ENCODE results near the gene PRPF6.
A peak's percentile ranks its signal among the peaks of the same experiment; 100 is the strongest.
"Not testable (repeated sequence)": the region's sequence is repeated elsewhere in the genome, so short reads cannot be mapped to it uniquely, and the experiment has no call there.

PRPF6 gene

DNA sequence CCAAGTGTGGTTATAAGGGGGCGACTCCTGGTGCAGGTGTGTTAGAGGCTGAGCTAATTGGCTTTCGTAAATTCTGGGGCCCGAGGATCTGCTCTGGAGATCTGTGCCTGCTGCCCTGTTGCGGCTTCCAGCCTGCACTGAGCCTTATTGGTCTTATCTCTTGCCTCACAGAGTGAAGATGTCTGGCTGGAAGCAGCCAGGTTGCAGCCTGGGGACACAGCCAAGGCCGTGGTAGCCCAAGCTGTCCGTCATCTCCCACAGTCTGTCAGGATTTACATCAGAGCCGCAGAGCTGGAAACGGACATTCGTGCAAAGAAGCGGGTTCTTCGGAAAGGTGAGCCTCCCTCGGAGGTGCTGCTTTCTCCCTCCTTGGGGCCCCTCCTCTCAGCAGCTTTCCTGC lies 20.0 kb downstream of the PRPF6 start:
- H3K27ac ChIP-seq (ENCODE audit: insufficient read depth, low read length, poor library complexity, severe bottlenecking) = no peak overlapping the region
- DNase-seq = no peak
- H3K27me3 ChIP-seq (replicated peaks; ENCODE audit: control insufficient read depth, insufficient read depth, low read length, poor library complexity, severe bottlenecking) = no peaks in the 10 kb centered on the region
- no peaks in the 10 kb centered on the region for H3K4me1 ChIP-seq (ENCODE audit: control insufficient read depth, insufficient read depth, low read length, poor library complexity, severe bottlenecking)
- no peaks in the 10 kb centered on the region for H3K9me3 ChIP-seq (ENCODE audit: control insufficient read depth, low read length)
- H3K4me3 ChIP-seq (ENCODE audit: insufficient read depth, low read depth, low read length, poor library complexity, severe bottlenecking) = no peak overlapping the region
- peaks cover 72% of the 10 kb centered on the region for H3K36me3 ChIP-seq (ENCODE audit: control insufficient read depth, insufficient read depth, low read length)

DNA sequence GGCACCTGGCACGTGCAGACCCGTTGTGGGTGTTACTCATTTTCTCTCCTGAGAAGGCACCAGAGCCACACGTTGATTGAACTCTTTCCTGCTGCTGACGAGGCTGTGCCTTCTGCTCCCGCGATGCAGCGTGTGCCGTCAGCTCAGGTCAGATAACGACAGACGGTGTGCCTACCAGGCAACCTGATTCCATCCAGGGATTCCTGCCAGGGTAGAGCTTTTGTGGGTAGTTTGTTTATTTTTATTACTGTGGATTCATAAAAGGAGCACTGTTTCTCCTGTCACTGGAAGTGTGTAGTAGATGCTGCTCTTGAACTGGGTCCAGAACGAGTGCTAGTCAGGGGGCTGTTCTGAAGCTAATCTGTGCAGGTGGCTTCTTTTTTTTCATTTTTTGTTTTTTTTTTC lies 20.7 kb downstream of the PRPF6 start:
- Histone ChIP-seq H3K27ac (ENCODE audit: insufficient read depth, low read length, poor library complexity, severe bottlenecking) (no peak overlapping the region), H3K4me1 (ENCODE audit: control insufficient read depth, insufficient read depth, low read length, poor library complexity, severe bottlenecking) (no peaks in the 10 kb centered on the region), H3K4me3 (ENCODE audit: insufficient read depth, low read depth, low read length, poor library complexity, severe bottlenecking) (no peak overlapping the region), H3K27me3 (replicated peaks; ENCODE audit: control insufficient read depth, insufficient read depth, low read length, poor library complexity, severe bottlenecking) (no peaks in the 10 kb centered on the region), H3K36me3 (ENCODE audit: control insufficient read depth, insufficient read depth, low read length) (peaks cover 70% of the 10 kb centered on the region), H3K9me3 (ENCODE audit: control insufficient read depth, low read length) (no peaks in the 10 kb centered on the region)
- DNase-seq = no peak

DNA sequence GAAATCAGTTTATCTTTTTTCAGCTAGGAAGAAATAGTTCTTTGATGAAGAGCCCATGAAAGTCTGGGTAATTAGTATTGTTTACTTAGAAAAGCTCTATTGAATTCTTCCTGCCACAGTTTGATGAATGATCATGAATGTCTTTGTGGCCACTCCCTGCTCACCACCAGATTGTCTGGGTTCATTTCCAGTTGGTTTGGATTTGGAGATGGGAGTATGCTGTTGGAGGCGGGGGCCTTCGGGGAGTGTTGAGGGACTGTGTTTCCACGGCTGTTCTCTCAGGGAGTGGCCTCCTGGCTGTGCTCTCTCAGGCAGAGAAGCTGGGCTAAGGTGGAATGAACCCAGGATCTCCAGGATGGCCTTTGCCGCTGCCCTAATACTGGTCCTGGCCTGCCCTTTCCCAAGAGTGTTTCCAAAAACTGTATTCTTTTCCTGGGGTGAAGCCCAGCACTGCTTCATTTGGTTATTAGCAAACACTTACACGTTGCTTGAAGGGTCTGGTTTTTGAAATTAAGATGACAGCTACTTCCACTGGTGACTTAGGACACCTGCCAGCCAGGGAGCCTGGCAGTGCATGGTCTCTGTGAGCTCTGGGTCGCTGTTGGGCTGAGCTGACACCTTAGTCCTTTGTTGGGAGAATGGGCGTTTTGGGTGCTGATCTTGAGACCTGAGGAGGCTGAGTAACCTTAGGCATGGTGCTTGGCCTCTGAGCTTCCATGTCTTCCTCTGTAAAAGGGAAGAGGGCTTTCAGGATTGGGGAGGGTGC lies 23.2 kb downstream of the PRPF6 start:
- Histone ChIP-seq H3K4me3 (ENCODE audit: insufficient read depth, low read depth, low read length, poor library complexity, severe bottlenecking) (no peak overlapping the region), H3K27me3 (replicated peaks; ENCODE audit: control insufficient read depth, insufficient read depth, low read length, poor library complexity, severe bottlenecking) (no peaks in the 10 kb centered on the region), H3K27ac (ENCODE audit: insufficient read depth, low read length, poor library complexity, severe bottlenecking) (no peak overlapping the region), H3K9me3 (ENCODE audit: control insufficient read depth, low read length) (peaks cover 3% of the 10 kb centered on the region), H3K36me3 (ENCODE audit: control insufficient read depth, insufficient read depth, low read length) (peaks cover 85% of the 10 kb centered on the region), H3K4me1 (ENCODE audit: control insufficient read depth, insufficient read depth, low read length, poor library complexity, severe bottlenecking) (no peaks in the 10 kb centered on the region)
- DNase-seq = no peak

DNA sequence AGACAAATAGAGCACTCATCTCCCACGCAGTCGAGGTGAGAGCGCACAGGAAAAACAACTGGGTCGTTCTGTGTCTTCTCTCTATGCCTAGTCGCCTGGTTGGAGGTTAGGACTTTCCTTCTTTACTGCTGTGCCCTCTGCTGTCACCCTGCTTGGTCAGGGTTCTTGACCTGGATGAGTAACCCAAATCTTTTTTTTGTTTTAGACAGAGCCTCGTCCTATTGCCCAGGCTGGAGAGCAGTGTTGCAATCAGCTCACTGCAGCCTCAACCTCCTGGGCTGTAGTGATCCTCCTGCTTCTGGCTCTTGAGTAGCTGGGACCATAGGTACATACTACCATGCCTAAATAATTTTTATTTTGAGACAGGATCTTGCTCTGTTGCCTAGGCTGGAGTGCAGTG lies 24.5 kb downstream of the PRPF6 start:
- no peak overlapping the region for H3K27ac ChIP-seq (ENCODE audit: insufficient read depth, low read length, poor library complexity, severe bottlenecking)
- H3K27me3 ChIP-seq (replicated peaks; ENCODE audit: control insufficient read depth, insufficient read depth, low read length, poor library complexity, severe bottlenecking) = no peaks in the 10 kb centered on the region
- peaks cover 86% of the 10 kb centered on the region for H3K36me3 ChIP-seq (ENCODE audit: control insufficient read depth, insufficient read depth, low read length)
- H3K9me3 ChIP-seq (ENCODE audit: control insufficient read depth, low read length) = peaks cover 12% of the 10 kb centered on the region
- no peak overlapping the region for H3K4me3 ChIP-seq (ENCODE audit: insufficient read depth, low read depth, low read length, poor library complexity, severe bottlenecking)
- DNase-seq = no peak
- H3K4me1 ChIP-seq (ENCODE audit: control insufficient read depth, insufficient read depth, low read length, poor library complexity, severe bottlenecking) = peaks cover 8% of the 10 kb centered on the region

DNA sequence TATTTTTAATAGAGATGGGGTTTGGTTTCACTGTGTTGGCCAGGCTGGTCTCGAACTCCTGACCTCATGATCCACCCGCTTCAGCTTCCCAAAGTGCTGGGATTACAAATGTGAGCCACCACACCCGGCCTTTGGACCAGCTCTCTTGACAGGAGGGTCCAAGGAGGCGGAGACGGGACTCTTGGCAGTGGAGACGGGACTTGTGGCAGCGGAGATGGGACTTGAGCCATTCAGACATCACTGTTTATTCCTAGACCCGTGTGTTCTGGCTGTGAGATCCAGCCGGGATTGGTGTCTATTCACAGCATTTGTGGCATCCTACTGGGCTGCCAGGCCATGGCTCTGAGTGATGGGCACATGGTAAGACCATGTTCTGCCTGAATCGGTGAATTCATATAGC lies 25.6 kb downstream of the PRPF6 start:
- Histone ChIP-seq H3K9me3 (ENCODE audit: control insufficient read depth, low read length) (peaks cover 20% of the 10 kb centered on the region), H3K36me3 (ENCODE audit: control insufficient read depth, insufficient read depth, low read length) (peaks cover 87% of the 10 kb centered on the region), H3K27me3 (replicated peaks; ENCODE audit: control insufficient read depth, insufficient read depth, low read length, poor library complexity, severe bottlenecking) (no peaks in the 10 kb centered on the region), H3K4me3 (ENCODE audit: insufficient read depth, low read depth, low read length, poor library complexity, severe bottlenecking) (no peak overlapping the region), H3K27ac (ENCODE audit: insufficient read depth, low read length, poor library complexity, severe bottlenecking) (no peak overlapping the region), H3K4me1 (ENCODE audit: control insufficient read depth, insufficient read depth, low read length, poor library complexity, severe bottlenecking) (peaks cover 18% of the 10 kb centered on the region)
- no peak for DNase-seq

DNA sequence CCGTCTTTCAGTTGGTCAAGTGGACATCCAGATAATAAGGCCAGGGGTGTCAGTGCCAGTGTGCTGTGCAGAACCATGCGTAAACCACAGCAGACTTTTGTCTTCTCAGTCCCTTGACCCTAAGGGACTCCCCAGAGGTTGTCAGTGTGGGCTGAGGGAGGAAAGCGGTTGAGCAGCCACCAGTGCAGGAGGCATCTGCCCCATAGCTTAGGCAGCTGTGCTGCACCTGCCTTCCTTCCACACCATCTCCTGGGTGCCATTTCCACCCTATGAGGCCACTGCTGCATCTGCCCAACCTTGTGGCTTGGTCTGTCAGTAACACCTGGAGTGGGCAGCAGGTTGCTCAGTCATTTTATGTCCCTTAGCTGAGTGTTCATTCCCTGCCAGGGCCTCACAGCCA lies 26.0 kb downstream of the PRPF6 start:
- Histone ChIP-seq H3K27ac (ENCODE audit: insufficient read depth, low read length, poor library complexity, severe bottlenecking) (no peak overlapping the region), H3K9me3 (ENCODE audit: control insufficient read depth, low read length) (peaks cover 20% of the 10 kb centered on the region), H3K4me1 (ENCODE audit: control insufficient read depth, insufficient read depth, low read length, poor library complexity, severe bottlenecking) (peaks cover 19% of the 10 kb centered on the region), H3K36me3 (ENCODE audit: control insufficient read depth, insufficient read depth, low read length) (peaks cover 83% of the 10 kb centered on the region), H3K4me3 (ENCODE audit: insufficient read depth, low read depth, low read length, poor library complexity, severe bottlenecking) (no peak overlapping the region), H3K27me3 (replicated peaks; ENCODE audit: control insufficient read depth, insufficient read depth, low read length, poor library complexity, severe bottlenecking) (no peaks in the 10 kb centered on the region)
- no peak for DNase-seq

DNA sequence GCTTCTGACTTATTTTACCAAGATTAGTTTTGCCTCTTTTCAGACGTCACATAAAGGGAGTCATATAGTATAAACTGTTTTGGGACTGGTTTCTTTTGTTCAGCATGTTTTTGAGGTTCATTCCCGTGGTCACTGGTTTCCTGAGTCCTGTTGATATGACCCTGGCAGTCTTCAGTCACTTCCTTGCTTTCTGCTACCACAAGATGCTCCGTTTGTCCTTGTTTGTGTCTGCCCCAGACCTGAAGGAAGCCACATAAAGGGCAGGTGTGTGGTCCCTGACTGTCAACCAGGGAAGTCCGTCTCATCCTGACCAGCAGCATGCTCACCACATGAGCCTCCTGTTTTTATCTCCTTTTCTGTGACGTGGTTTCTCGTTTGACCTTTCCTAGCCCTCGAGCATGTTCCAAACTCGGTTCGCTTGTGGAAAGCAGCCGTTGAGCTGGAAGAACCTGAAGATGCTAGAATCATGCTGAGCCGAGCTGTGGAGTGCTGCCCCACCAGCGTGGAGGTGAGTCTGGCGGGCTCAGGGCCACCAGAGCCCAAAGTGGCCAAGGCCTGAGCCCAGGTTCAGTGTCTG lies 29.0 kb downstream of the PRPF6 start:
- no peaks in the 10 kb centered on the region for H3K27me3 ChIP-seq (replicated peaks; ENCODE audit: control insufficient read depth, insufficient read depth, low read length, poor library complexity, severe bottlenecking)
- peak overlapping the region; percentile 12 for H3K27ac ChIP-seq (ENCODE audit: insufficient read depth, low read length, poor library complexity, severe bottlenecking)
- H3K36me3 ChIP-seq (ENCODE audit: control insufficient read depth, insufficient read depth, low read length) = peaks cover 73% of the 10 kb centered on the region
- no peak overlapping the region for H3K4me3 ChIP-seq (ENCODE audit: insufficient read depth, low read depth, low read length, poor library complexity, severe bottlenecking)
- peaks cover 27% of the 10 kb centered on the region for H3K4me1 ChIP-seq (ENCODE audit: control insufficient read depth, insufficient read depth, low read length, poor library complexity, severe bottlenecking)
- no peak for DNase-seq
- H3K9me3 ChIP-seq (ENCODE audit: control insufficient read depth, low read length) = peaks cover 20% of the 10 kb centered on the region

DNA sequence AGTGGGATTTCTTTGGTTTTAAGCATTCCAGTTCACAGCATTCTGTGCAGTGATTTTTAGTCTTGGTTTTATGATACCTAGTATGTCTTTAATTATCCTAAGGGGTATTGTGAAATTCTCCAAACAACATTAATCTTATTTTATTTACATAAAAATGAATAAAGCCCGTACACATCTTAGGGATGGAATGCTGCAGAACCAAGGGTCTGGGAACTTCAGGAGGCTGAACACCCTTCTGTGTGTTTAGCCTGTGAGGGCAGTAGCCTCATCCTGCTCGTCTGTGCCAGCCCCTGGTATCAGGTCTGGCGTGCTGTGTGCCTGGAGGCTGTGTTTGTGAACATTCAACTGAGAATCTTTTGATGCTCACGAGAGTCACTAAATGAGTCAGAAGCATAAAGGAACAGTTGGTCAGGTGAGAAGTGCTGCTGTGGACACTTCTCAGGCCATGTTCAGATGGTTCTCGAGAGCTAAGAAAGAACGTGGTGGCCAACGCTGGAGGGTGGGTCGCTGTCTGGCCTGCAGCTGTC lies 29.8 kb downstream of the PRPF6 start:
- Histone ChIP-seq H3K4me1 (ENCODE audit: control insufficient read depth, insufficient read depth, low read length, poor library complexity, severe bottlenecking) (peaks cover 27% of the 10 kb centered on the region), H3K27me3 (replicated peaks; ENCODE audit: control insufficient read depth, insufficient read depth, low read length, poor library complexity, severe bottlenecking) (no peaks in the 10 kb centered on the region), H3K36me3 (ENCODE audit: control insufficient read depth, insufficient read depth, low read length) (peaks cover 73% of the 10 kb centered on the region), H3K27ac (ENCODE audit: insufficient read depth, low read length, poor library complexity, severe bottlenecking) (no peak overlapping the region), H3K9me3 (ENCODE audit: control insufficient read depth, low read length) (peaks cover 20% of the 10 kb centered on the region), H3K4me3 (ENCODE audit: insufficient read depth, low read depth, low read length, poor library complexity, severe bottlenecking) (peak overlapping the region; percentile 25)
- no peak for DNase-seq

DNA sequence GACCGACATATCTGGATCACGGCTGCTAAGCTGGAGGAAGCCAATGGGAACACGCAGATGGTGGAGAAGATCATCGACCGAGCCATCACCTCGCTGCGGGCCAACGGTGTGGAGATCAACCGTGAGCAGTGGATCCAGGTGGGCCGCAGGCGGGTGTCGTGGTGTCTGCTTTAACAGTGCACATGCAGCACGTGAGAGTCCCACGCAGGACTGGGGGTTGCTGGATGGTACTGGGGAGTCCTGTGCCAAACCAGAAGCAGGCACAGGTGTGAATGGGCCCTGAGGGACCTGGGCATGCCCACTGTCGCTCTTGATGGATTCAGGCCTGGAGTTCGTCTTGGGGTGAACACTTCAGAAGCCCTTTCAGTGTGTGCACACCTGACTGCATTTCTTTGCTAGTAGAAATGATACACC lies 30.4 kb downstream of the PRPF6 start:
- H3K27me3 ChIP-seq (replicated peaks; ENCODE audit: control insufficient read depth, insufficient read depth, low read length, poor library complexity, severe bottlenecking) = no peaks in the 10 kb centered on the region
- H3K4me1 ChIP-seq (ENCODE audit: control insufficient read depth, insufficient read depth, low read length, poor library complexity, severe bottlenecking) = peaks cover 27% of the 10 kb centered on the region
- peaks cover 20% of the 10 kb centered on the region for H3K9me3 ChIP-seq (ENCODE audit: control insufficient read depth, low read length)
- peak overlapping the region; percentile 25 for H3K27ac ChIP-seq (ENCODE audit: insufficient read depth, low read length, poor library complexity, severe bottlenecking)
- peaks cover 71% of the 10 kb centered on the region for H3K36me3 ChIP-seq (ENCODE audit: control insufficient read depth, insufficient read depth, low read length)
- peak overlapping the region; percentile 25 for H3K4me3 ChIP-seq (ENCODE audit: insufficient read depth, low read depth, low read length, poor library complexity, severe bottlenecking)
- DNase-seq = no peak

DNA sequence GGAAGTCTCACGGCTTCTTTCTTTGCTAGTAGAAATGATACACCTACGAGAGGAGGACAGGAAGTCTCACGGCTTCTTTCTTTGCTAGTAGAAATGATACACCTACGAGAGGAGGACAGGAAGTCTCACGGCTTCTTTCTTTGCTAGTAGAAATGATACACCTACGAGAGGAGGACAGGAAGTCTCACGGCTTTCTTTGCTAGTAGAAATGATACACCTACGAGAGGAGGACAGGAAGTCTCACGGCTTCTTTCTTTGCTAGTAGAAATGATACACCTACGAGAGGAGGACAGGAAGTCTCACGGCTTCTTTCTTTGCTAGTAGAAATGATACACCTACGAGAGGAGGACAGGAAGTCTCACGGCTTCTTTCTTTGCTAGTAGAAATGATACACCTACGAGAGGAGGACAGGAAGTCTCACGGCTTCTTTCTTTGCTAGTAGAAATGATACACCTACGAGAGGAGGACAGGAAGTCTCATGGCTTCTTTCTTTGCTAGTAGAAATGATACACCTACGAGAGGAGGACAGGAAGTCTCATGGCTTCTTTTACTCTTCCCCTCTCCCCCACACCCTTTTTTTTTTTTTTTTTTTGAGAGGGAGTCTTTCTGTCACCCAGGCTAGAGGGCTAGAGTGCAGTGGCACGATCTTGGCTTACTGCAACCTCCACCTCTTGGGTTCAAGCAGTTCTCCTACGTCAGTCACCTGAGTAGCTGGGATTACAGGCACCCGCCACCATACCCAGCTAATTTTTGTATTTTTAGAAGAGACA lies 31.6 kb downstream of the PRPF6 start:
- Histone ChIP-seq H3K9me3 (ENCODE audit: control insufficient read depth, low read length) (peaks cover 20% of the 10 kb centered on the region), H3K36me3 (ENCODE audit: control insufficient read depth, insufficient read depth, low read length) (peaks cover 67% of the 10 kb centered on the region), H3K4me1 (ENCODE audit: control insufficient read depth, insufficient read depth, low read length, poor library complexity, severe bottlenecking) (peaks cover 27% of the 10 kb centered on the region)
- H3K27ac ChIP-seq (ENCODE audit: insufficient read depth, low read length, poor library complexity, severe bottlenecking); DNase-seq; H3K27me3 ChIP-seq (replicated peaks; ENCODE audit: control insufficient read depth, insufficient read depth, low read length, poor library complexity, severe bottlenecking); H3K4me3 ChIP-seq (ENCODE audit: insufficient read depth, low read depth, low read length, poor library complexity, severe bottlenecking): not testable (repeated sequence)
